ENCODE data around the gene SIN3B. TPM values are rescaled to one million over a fixed set of nuclear protein-coding genes. Genes with fewer than 3 reads are reported as not detected.

Gene SIN3B
- total and polyA plus RNA-seq, 9 of the 15 experiments (the other 6 are each of a cell fraction or from before 2014, with no cell fraction given) = 0.51 to 34.2 (median 14.3) TPM

- TF ChIP-seq NR0B1 (IDR thresholded peaks at IDR 0.05; ENCODE audit: partially characterized antibody) (no peak), RFX1 (IDR thresholded peaks at IDR 0.05) (no peak), ZNF212 (CRISPR knock-in tag; IDR thresholded peaks at IDR 0.05) (no peak), KDM2B (CRISPR knock-in tag; IDR thresholded peaks at IDR 0.05) (no peak), ZKSCAN1 (IDR thresholded peaks at IDR 0.05; ENCODE audit: low read depth, low read length) (no peak), ZBTB26 (CRISPR knock-in tag; IDR thresholded peaks at IDR 0.05) (no peak), NR2C2 (CRISPR knock-in tag; IDR thresholded peaks at IDR 0.05) (no peak), NR2C2 (tag; IDR thresholded peaks at IDR 0.05) (no peak), DACH1 (IDR thresholded peaks at IDR 0.05; ENCODE audit: partially characterized antibody) (peak; percentile 24), FOXM1 (IDR thresholded peaks at IDR 0.05; ENCODE audit: low read depth) (0 out of 2 replicates have a peak, but pooled peaks have one; percentile 33), FOXM1 (CRISPR knock-in tag; IDR thresholded peaks at IDR 0.05; ENCODE audit: low read depth) (no peak), ZFP36 (IDR thresholded peaks at IDR 0.05; ENCODE audit: low read depth, low read length, partially characterized antibody) (no peak), ZNF121 (CRISPR knock-in tag; conservative IDR thresholded peaks at IDR 0.05) (peak; percentile 19), NFIX (CRISPR knock-in tag; IDR thresholded peaks at IDR 0.05; ENCODE audit: low read depth) (no peak), TGIF2 (CRISPR knock-in tag; IDR thresholded peaks at IDR 0.05) (no peak), KDM5B (IDR thresholded peaks at IDR 0.05; ENCODE audit: insufficient replicate concordance, low read depth, low read length) (no peak), SMARCB1 (IDR thresholded peaks at IDR 0.05; ENCODE audit: insufficient read length, low read depth) (no peak), ZBTB33 (CRISPR knock-in tag; IDR thresholded peaks at IDR 0.05) (peak; percentile 82), PHF21A (IDR thresholded peaks at IDR 0.05; ENCODE audit: borderline replicate concordance, low read depth) (peak; percentile 98), ZBTB49 (CRISPR knock-in tag; IDR thresholded peaks at IDR 0.05; ENCODE audit: borderline replicate concordance) (no peak), ARHGAP35 (IDR thresholded peaks at IDR 0.05; ENCODE audit: partially characterized antibody) (no peak), KLF1 (tag; IDR thresholded peaks at IDR 0.05) (no peak), CHD1 (IDR thresholded peaks at IDR 0.05; ENCODE audit: low read length) (no peak)
These were observed 92.8 kb downstream of the SIN3B start (continued) for GRCh38 chr19:16921766-16922591.
